K562 (cell line): ENCODE results near the gene TTC39A. TPM values are rescaled to one million over a fixed set of nuclear protein-coding genes. Genes with fewer than 3 reads are reported as not detected.

ENCODE experiments used
- AFF1 ChIP-seq, 2 experiments: fragments of 450-650 bp; IDR thresholded peaks; 2 replicates each; pipeline ENCODE4 v1.6.1; 2018; ENCODE audit warnings: mild to moderate bottlenecking in 2 of 2, low read depth in 1 of 2; ENCODE audit not compliant: partially characterized antibody in 2 of 2
- ARID2 ChIP-seq: fragments of 450-650 bp; IDR thresholded peaks from 2 replicates; pipeline ENCODE4 v1.6.1; 2017; ENCODE audit warnings: antibody characterized with exemption, mild to moderate bottlenecking
- ATF7 ChIP-seq: fragments of 450-650 bp; IDR thresholded peaks from 2 replicates; pipeline ENCODE4 v1.7.1; 2014; ENCODE audit warnings: mild to moderate bottlenecking, moderate library complexity
- C11orf30 ChIP-seq: fragments of 450-650 bp; IDR thresholded peaks from 2 replicates; pipeline ENCODE4 v1.6.1; 2016; ENCODE audit warnings: low read depth, mild to moderate bottlenecking
- CAMTA2 ChIP-seq: fragments of 250-450 bp; sonication (Bioruptor Pico); conservative IDR thresholded peaks from 2 replicates; pipeline ENCODE4 v1.5.1; 2022
- CBX1 ChIP-seq: sonication (generic); IDR thresholded peaks from 2 replicates; pipeline ENCODE4 v1.6.1; 2016; ENCODE audit warnings: antibody characterized with exemption, low read depth, mild to moderate bottlenecking
- ELF1 ChIP-seq: fragments of 200-800 bp; sonication (Bioruptor generic); IDR thresholded peaks from 2 replicates; pipeline ENCODE4 v1.6.1; 2016; ENCODE audit warnings: missing genetic modification characterization, missing compliant biosample characterization
- EP300 ChIP-seq: IDR thresholded peaks from 2 replicates; pipeline ENCODE4 v1.6.1; 2012; ENCODE audit warnings: low read length, improper control_type of control experiment
- EP400 ChIP-seq: fragments of 450-650 bp; IDR thresholded peaks from 2 replicates; pipeline ENCODE4 v1.6.1; 2017; ENCODE audit warnings: antibody characterized with exemption, mild to moderate bottlenecking, moderate library complexity
- HDAC6 ChIP-seq: IDR thresholded peaks from 2 replicates; pipeline ENCODE4 v1.6.1; 2012; ENCODE audit warnings: low read depth, mild to moderate bottlenecking, control low read depth, inconsistent platforms, low read length, moderate library complexity
- JUN ChIP-seq, 2 experiments: sonication (generic) in 1 of 2; formaldehyde crosslinking in 1 of 2; IDR thresholded peaks; 2 replicates each; pipeline versions ENCODE4 v1.6.1 to v1.8.0; 2012 to 2022; ENCODE audit warnings: borderline replicate concordance in 2 of 2, mild to moderate bottlenecking in 2 of 2, improper control_type of control experiment in 1 of 2, low read depth in 1 of 2, low read length in 1 of 2, missing genetic modification reagents in 1 of 2
- LCOR ChIP-seq: sonication (generic); formaldehyde crosslinking; IDR thresholded peaks from 2 replicates; pipeline ENCODE4 v1.8.0; 2022; ENCODE audit warnings: mild to moderate bottlenecking, missing genetic modification reagents
- MNT ChIP-seq, 2 experiments: fragments of 450-650 bp; conservative IDR thresholded peaks; 2 replicates each; pipeline ENCODE4 v1.6.1; 2017; ENCODE audit warnings: mild to moderate bottlenecking in 2 of 2, moderate library complexity in 2 of 2
- NR2F6 ChIP-seq: fragments of 450-650 bp; formaldehyde crosslinking; IDR thresholded peaks from 2 replicates; pipeline ENCODE4 v1.4.0; 2020; ENCODE audit warnings: mild to moderate bottlenecking
- SMARCA4 ChIP-seq: fragments of 450-650 bp; IDR thresholded peaks from 2 replicates; pipeline ENCODE4 v1.6.1; 2016
- TCF3 ChIP-seq: sonication (generic); formaldehyde crosslinking; IDR thresholded peaks from 2 replicates; pipeline ENCODE4 v1.4.0; 2020; ENCODE audit warnings: mild to moderate bottlenecking, missing genetic modification reagents
- ZSCAN32 ChIP-seq: fragments of 450-650 bp; formaldehyde crosslinking; IDR thresholded peaks from 2 replicates; pipeline ENCODE4 v1.4.0; 2020; ENCODE audit warnings: mild to moderate bottlenecking, moderate library complexity
- polyA plus RNA-seq, 8 experiments: library from polyadenylated mRNA; depleted of rRNA in 4 of 8; stranded (reverse) in 5 of 8; unstranded in 3 of 8; fragments of >200 nt; fragmentation: Nextera tagmentation in 2 of 8; fragmentation: Illumina TruSeq in 1 of 8; extraction: Ambion mirVana in 2 of 8; extraction: Trizol in 1 of 8; gene quantifications; 2 replicates each; pipeline versions ENCODE4 v1.2.1 to v1.2.3, GENCODE V29; 2011 to 2014; ENCODE audit warnings: inconsistent platforms in 1 of 8, missing spikeins in 1 of 8
- total RNA-seq, 7 experiments: library from RNA; depleted of rRNA in 6 of 7; stranded (reverse); fragments of >200 nt in 6 of 7; fragmentation: Illumina TruSeq in 2 of 7; extraction: Trizol in 2 of 7; gene quantifications; 2 replicates each; pipeline versions ENCODE4 v1.2.1 to v1.2.3, GENCODE V29; 2011 to 2021; ENCODE audit warnings: low replicate concordance in 1 of 7

The TTC39A gene
- total and polyA plus RNA-seq, 9 of the 15 experiments (the other 6 are each of a cell fraction or from before 2014, with no cell fraction given): 0.18 to 0.82 (median 0.35) TPM

DNA sequence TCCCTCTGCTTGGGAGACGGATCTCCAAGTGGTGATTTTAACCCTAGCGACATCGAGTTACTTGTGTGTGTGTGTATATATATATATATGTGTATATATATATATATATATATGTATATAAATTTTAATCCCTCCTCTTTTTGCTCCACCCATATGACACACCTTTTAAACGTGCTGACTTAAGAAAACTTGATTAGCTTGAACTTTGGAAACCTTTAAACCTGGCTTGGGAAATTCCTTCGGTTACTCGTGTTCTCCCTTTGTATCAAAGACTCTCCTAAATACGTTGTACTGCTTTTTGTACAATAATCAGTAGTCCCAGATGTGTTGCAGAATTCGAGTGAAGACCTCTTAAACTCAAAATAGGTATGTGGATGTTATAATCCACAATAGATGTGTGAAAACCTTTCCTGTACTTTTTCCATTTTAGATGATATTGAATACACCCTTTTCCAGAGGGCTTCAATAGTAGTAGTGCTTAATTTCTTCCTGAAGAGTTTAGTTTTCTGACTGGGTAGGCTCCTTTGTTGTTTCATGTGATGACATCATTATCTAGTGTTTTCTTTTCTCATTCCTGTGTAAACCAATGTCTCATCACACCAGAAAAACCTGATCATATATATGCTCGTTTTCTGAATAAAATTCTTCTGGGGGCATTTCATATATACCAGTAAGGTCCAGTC, 92.9 kb downstream of the TTC39A start (continued):
- TF ChIP-seq EP300: peak; percentile 21; the same call in 1 of the 2 replicates
- TF ChIP-seq SMARCA4: peak; percentile 43; the same call in 1 of the 2 replicates
- TF ChIP-seq JUN (IDR thresholded peaks at IDR 0.05; ENCODE audit: borderline replicate concordance, low read depth, low read length): 0 out of 2 replicates have a peak, but pooled peaks have one; percentile 33
- TF ChIP-seq JUN (CRISPR knock-in tag; IDR thresholded peaks at IDR 0.05; ENCODE audit: borderline replicate concordance): no peak
- no peak for TF ChIP-seq HDAC6
- TF ChIP-seq CBX1: no peak
- TF ChIP-seq LCOR (CRISPR knock-in tag): 0 out of 2 replicates have a peak, but pooled peaks have one; percentile 27
- TF ChIP-seq EP400: 0 out of 2 replicates have a peak, but pooled peaks have one; percentile 13
- peak; percentile 33 for TF ChIP-seq ELF1 (tag)
- peak in 1 of 2 experiments; percentile 30 for TF ChIP-seq AFF1 (IDR thresholded peaks at IDR 0.05; ENCODE audit: low read depth in 1 of 2, partially characterized antibody in 2 of 2)
- TF ChIP-seq MNT (conservative IDR thresholded peaks at IDR 0.05): peak in 1 of 2 experiments; percentile 31; a peak in 2 of 4 replicates
- no peak for TF ChIP-seq TCF3
- no peak for TF ChIP-seq CAMTA2 (CRISPR knock-in tag)
- no peak for TF ChIP-seq NR2F6 (CRISPR knock-in tag)
- no peak for TF ChIP-seq ARID2
- peak; percentile 52; the same call in 1 of the 2 replicates for TF ChIP-seq C11orf30
- TF ChIP-seq ZSCAN32 (CRISPR knock-in tag): no peak
- peak; percentile 96 for TF ChIP-seq ATF7
